Measurements from ENCODE around the gene ZBTB2. TPM values are rescaled to one million over a fixed set of nuclear protein-coding genes. Genes with fewer than 3 reads are reported as not detected.

The ZBTB2 gene
- total RNA-seq, 2 experiments from 2014 or later = 16.4 to 17.0 TPM

DNA sequence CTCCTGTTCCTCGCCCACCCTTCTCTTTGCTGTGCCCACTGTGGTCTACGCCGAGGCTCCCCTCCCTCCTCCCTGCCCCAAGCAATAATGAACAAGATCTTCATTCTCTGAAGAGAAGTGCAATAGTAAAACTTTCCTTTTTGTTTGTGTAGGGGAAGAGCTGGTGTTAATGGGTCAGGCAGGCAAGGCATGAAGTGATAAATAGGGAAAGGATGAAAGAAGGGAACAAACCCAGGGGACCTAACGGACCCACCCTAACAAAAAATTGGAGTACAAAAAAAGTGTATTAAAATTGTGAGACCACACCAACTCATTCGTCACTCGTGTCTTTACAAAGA is 66.9 kb downstream of the ZBTB2 start:
- intact Hi-C loops (cut with micrococcal nuclease; ENCODE audit: unreplicated experiment) = loop anchor here (1.0 to 5.0 kb wide), 2 partner anchors 310 to 432 kb away; no protein-coding TSS in a partner anchor
- no peaks in the 10 kb centered on the region for H3K79me2 ChIP-seq (ENCODE audit: insufficient read depth, low read depth, low read length)
- H3K4me1 ChIP-seq (ENCODE audit: insufficient read depth, low read length, poor library complexity, severe bottlenecking) = no peaks in the 10 kb centered on the region
- CTCF ChIA-PET (ENCODE audit: unreplicated experiment) = interaction anchor here (0.6 to 1.4 kb wide), 3 partner anchors 10 to 824 kb away, joined by 4 to 6 read pairs (median 5); no protein-coding TSS in a partner anchor
- TF ChIP-seq CTCF (conservative IDR thresholded peaks at IDR 0.05; ENCODE audit: low read length) (peak; percentile 65), EZH2phosphoT487 (IDR thresholded peaks at IDR 0.05; ENCODE audit: borderline replicate concordance, low read depth, low read length) (no peak)
- no peaks in the 10 kb centered on the region for H3K9me3 ChIP-seq (ENCODE audit: low read length)
- no peaks in the 10 kb centered on the region for H3K36me3 ChIP-seq (ENCODE audit: insufficient read depth, low read length)
- no peaks in the 10 kb centered on the region for H3K9me2 ChIP-seq (ENCODE audit: insufficient read depth, low read length)
- no peak overlapping the region for H2AFZ ChIP-seq (ENCODE audit: low read length)
- DNase-seq (ENCODE audit: low spot score) = no peak
- H3K4me3 ChIP-seq (ENCODE audit: low read depth, low read length, poor library complexity, severe bottlenecking) = no peak overlapping the region
- POLR2A ChIA-PET = interaction anchor here (1.0 kb wide), 1 partner anchor 306 kb away, joined by 4 read pairs; no protein-coding TSS in a partner anchor
- BruUV-seq (replicated peaks) = no TSS peak
- H3K4me2 ChIP-seq (ENCODE audit: low read length) = no peak overlapping the region
- H3K27ac ChIP-seq (ENCODE audit: low read depth, low read length, poor library complexity, severe bottlenecking) = no peak overlapping the region
- no peaks in the 10 kb centered on the region for H4K20me1 ChIP-seq (ENCODE audit: insufficient read depth, low read length)

- Histone ChIP-seq H3K36me3 (ENCODE audit: insufficient read depth, low read length) (no peaks in the 10 kb centered on the region), H4K20me1 (ENCODE audit: insufficient read depth, low read length) (no peaks in the 10 kb centered on the region), H3K4me3 (ENCODE audit: low read depth, low read length, poor library complexity, severe bottlenecking) (no peak overlapping the region), H3K4me1 (ENCODE audit: insufficient read depth, low read length, poor library complexity, severe bottlenecking) (no peaks in the 10 kb centered on the region), H3K9me3 (ENCODE audit: low read length) (no peaks in the 10 kb centered on the region), H3K27ac (ENCODE audit: low read depth, low read length, poor library complexity, severe bottlenecking) (no peak overlapping the region), H3K9me2 (ENCODE audit: insufficient read depth, low read length) (no peaks in the 10 kb centered on the region), H3K79me2 (ENCODE audit: insufficient read depth, low read depth, low read length) (no peaks in the 10 kb centered on the region), H2AFZ (ENCODE audit: low read length) (0 out of 2 replicates have a peak overlapping the region, but pooled peaks have one; percentile 18), H3K4me2 (ENCODE audit: low read length) (no peak overlapping the region)
- CTCF ChIA-PET (ENCODE audit: unreplicated experiment) = interaction anchor here (0.6 to 1.4 kb wide), 3 partner anchors 11 to 825 kb away, joined by 4 to 6 read pairs (median 5); no protein-coding TSS in a partner anchor
- POLR2A ChIA-PET = interaction anchor here (0.6 to 1.0 kb wide), 2 partner anchors 27 to 305 kb away, joined by 4 read pairs; no protein-coding TSS in a partner anchor
- intact Hi-C loops (cut with micrococcal nuclease; ENCODE audit: unreplicated experiment) = loop anchor here (1.0 to 5.0 kb wide), 2 partner anchors 310 to 432 kb away; no protein-coding TSS in a partner anchor
- DNase-seq (ENCODE audit: low spot score) = peak; percentile 65
- TF ChIP-seq CTCF (conservative IDR thresholded peaks at IDR 0.05; ENCODE audit: low read length) (peak; percentile 97), EZH2phosphoT487 (IDR thresholded peaks at IDR 0.05; ENCODE audit: borderline replicate concordance, low read depth, low read length) (no peak)
- no TSS peak for BruUV-seq (replicated peaks)
Observed at GRCh38 chr6:151323791-151324487, 67.4 kb downstream of the ZBTB2 start.

DNA sequence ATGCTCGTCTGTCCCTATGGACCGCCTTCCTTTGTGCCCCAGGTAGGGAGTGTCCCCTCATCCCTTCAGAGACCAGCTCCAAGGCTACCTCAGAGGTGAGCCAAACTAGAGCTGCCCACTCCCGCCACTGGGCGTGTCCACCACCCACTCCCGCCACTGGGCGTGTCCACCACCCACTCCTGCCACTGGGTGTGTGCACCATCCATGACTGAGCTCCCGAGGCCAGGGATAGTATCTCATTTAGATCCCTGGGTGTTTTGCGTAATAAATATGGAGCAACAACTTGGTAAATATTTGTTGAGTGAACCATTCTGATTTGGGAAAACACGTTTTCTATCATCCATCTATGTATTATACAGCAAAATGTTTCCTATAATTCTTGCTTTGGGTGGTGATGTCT is 68.8 kb downstream of the ZBTB2 start:
- Histone ChIP-seq H3K4me2 (ENCODE audit: low read length) (no peak overlapping the region), H3K36me3 (ENCODE audit: insufficient read depth, low read length) (no peaks in the 10 kb centered on the region), H3K4me3 (ENCODE audit: low read depth, low read length, poor library complexity, severe bottlenecking) (no peak overlapping the region), H3K79me2 (ENCODE audit: insufficient read depth, low read depth, low read length) (no peaks in the 10 kb centered on the region), H2AFZ (ENCODE audit: low read length) (no peak overlapping the region), H3K9me3 (ENCODE audit: low read length) (no peaks in the 10 kb centered on the region), H3K9me2 (ENCODE audit: insufficient read depth, low read length) (no peaks in the 10 kb centered on the region), H3K27ac (ENCODE audit: low read depth, low read length, poor library complexity, severe bottlenecking) (no peak overlapping the region), H4K20me1 (ENCODE audit: insufficient read depth, low read length) (no peaks in the 10 kb centered on the region), H3K4me1 (ENCODE audit: insufficient read depth, low read length, poor library complexity, severe bottlenecking) (no peaks in the 10 kb centered on the region)
- ChIA-PET POLR2A (interaction anchor here (0.6 kb wide), 2 partner anchors 25 to 350 kb away, joined by 4 read pairs; no protein-coding TSS in a partner anchor), CTCF (ENCODE audit: unreplicated experiment) (no interaction called here)
- no TSS peak for BruUV-seq (replicated peaks)
- TF ChIP-seq CTCF (conservative IDR thresholded peaks at IDR 0.05; ENCODE audit: low read length) (no peak), EZH2phosphoT487 (IDR thresholded peaks at IDR 0.05; ENCODE audit: borderline replicate concordance, low read depth, low read length) (no peak)
- intact Hi-C loops (cut with micrococcal nuclease; ENCODE audit: unreplicated experiment) = loop anchor here (5.0 kb wide), 1 partner anchor 430 kb away; no protein-coding TSS in a partner anchor
- no peak for DNase-seq (ENCODE audit: low spot score)
